Right lobe of liver (tissue), 4 donors: ENCODE results near the gene CPA3.

Experiments used
- CTCF ChIP-seq, 4 donors: fragments of 200-600 bp in 3 of 4; fragments of 450-650 bp in 1 of 4; IDR thresholded peaks; one replicate each; pipeline versions ENCODE4 v1.5.1 to v1.8.0; 2016 to 2022; ENCODE audit warnings: antibody characterized with exemption in 4 of 4, mild to moderate bottlenecking in 2 of 4
- POLR2A ChIP-seq: fragments of 450-650 bp; IDR thresholded peaks from one replicate; pipeline ENCODE4 v1.6.1; 2017; ENCODE audit warnings: antibody characterized with exemption, mild to moderate bottlenecking
- donor health status: DM: no; HTN: no; CAD: no.
- donor health status: DM: no; HTN: no; CAD: no.
- donor health status: DM: no; HTN: yes; CAD: no.

- TF ChIP-seq POLR2A (no peak), CTCF (IDR thresholded peaks at IDR 0.05) (no peak)
Observed at GRCh38 chr3:148848410-148848809, 16.7 kb upstream of the CPA3 start.
